22Rv1 (cell line): ENCODE results near the gene TUBA1B.

Experiments
- CTCF ChIP-seq: fragments of 450-650 bp; IDR thresholded peaks from 2 replicates; pipeline ENCODE4 v1.5.1; 2017; ENCODE audit warnings: mild to moderate bottlenecking
- ZFX ChIP-seq: fragments of 450-650 bp; IDR thresholded peaks from 2 replicates; pipeline ENCODE4 v1.6.1; 2017; ENCODE audit warnings: antibody characterized with exemption, borderline replicate concordance

- TF ChIP-seq CTCF, result no peak
- TF ChIP-seq ZFX, result no peak
Measured at GRCh38 chr12:49126852-49127763, 4.1 kb downstream of the TUBA1B start.
